Middle frontal gyrus (tissue), 1 donor: ENCODE data around the gene FBXO39.
"Not testable (repeated sequence)": the region's sequence is repeated elsewhere in the genome, so short reads cannot be mapped to it uniquely, and the experiment has no call there.

Experiments used
- DNase-seq: peaks from one replicate; pipeline ENCODE4 v3.0.0-alpha.2; 2015; ENCODE audit warnings: low spot score; ENCODE audit errors: extremely low spot score

The FBXO39 gene

GRCh38 chr17:6789146-6789545 is 13.1 kb downstream of the FBXO39 start:
- DNase-seq, result no peak

DNA sequence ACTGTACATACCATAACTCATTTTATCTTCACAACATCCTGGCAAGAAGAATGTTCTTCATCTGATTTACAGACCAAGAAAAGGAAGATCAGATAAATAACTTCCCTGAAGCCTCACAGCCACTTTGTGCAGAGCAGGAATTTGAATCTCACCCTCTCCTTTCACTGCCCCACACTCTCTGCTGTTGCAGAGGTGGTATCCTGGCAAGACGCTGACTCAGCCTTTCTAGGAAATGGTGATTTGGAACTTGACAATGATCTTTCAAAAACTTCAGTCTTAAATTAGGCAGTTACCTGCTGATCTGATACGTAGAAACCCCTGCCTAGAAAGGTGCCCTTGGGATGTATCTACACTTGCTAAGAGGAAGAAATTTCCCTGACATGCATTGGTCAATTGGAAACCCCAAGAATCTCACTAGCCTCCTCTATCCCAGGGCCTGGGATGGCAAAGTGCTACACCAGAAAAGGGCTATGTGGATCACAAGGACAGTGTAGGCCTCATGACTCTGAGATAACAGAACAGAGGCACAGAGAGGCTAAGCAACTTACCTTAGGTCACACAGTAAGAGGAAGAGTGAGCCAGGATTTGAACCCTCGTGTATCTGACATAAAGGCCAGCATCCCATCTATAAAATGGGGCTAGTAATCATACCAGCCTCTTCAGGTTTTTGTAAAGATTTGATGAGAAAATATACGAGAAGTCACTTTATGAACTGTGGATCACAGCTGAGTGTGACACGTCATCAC is 17.9 kb downstream of the FBXO39 start:
- DNase-seq, result no peak

- no peak for DNase-seq
Measured at GRCh38 chr17:6796017-6796886, 20.2 kb downstream of the FBXO39 start.

- no peak for DNase-seq
Measured at GRCh38 chr17:6796887-6797490, 21.0 kb downstream of the FBXO39 start.

DNA sequence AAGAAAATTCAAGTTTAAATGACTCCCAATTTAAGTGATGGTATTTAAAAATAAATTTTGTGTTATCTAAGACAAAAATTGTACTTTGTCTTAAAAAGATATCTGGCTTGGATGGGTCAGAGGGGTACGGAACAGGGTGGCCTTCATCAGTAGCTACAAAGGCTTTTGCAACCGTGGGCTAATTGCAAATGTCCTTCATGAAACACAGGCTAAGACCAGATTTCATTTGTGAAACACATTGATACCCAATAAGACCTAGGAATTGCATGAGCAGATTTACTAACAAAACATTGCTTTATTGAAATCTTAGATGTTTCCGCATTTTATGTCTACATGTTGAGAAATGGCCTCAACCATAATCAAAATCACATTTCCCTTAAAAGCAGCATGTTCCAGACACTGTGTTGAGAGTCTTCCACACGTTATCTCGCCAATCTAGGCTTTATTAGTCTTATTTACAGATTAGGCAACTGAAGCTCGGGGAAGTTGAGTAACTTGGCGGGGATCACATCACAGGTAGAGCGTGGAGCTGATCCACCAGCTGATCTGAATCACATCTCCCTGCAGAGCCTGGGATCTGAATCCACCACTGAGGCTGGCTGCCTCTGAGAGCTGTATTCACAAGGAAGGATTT is 21.8 kb downstream of the FBXO39 start:
- no peak for DNase-seq

DNA sequence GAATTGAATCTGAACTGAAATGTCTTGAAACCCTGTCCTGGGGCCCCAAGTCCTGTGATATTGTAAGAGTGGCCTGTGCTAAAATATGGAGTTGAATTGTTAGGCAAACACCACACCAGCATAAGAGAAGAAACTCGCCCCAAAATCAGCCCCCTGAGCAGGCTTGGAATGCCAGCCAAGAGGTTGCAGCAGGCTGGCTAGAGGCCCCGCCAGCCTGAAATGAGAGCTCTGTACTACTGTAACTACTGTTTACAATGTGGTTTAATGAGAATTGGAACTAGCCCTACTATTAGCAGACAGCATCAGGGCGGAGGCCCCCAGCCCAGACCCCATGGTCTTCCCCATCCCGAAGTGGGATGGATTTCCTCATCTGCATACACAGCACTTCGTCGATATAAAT is 23.7 kb downstream of the FBXO39 start:
- DNase-seq, result no peak

DNA sequence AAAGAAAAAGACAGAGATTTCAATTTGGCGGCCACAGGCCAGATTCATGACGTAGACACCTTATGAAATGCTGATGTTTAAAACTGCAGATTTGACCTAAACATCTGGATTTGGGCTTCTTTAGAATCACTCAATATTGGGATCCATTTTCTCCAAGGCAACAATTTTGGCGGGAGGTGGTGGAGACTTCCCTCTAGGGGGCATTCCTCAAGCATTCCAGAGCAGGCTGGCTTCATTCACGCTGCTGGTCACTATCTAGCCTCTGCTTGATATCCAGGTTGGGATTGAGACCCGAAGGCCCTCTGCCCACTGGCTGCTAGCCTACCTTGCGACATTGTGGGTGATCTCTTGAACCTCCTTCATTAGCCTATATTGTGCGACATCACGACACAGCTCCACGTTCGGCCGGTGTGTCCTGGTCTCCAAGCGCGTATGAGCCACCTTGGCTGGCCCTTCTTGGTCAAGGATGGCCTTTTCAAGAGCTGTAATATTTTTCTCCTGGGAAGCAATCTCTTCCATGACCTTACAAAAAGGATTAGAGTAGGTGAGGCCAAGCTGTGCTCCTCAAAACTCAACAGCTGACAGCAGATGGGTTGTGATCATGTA is 24.5 kb downstream of the FBXO39 start:
- DNase-seq, result no peak

DNA sequence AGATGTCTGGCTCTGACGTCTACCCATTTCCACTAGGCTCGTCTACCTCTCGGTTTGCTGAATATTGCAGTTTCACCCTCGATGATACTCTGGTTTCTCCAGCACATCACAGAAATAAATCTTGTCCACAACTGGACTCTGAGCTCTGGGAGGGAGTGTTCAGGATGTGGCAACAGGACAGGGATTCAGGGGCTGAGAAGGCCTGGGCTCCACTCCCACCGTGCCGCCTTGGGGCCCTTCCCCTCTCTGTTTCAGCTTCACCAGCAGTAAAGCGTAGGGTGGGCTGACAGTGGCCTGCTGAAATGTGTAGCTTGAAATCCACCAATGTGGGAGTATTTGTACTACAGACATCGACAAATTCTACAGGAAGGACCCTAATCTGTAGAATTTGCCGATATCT is 35.5 kb downstream of the FBXO39 start:
- DNase-seq, result no peak

DNA sequence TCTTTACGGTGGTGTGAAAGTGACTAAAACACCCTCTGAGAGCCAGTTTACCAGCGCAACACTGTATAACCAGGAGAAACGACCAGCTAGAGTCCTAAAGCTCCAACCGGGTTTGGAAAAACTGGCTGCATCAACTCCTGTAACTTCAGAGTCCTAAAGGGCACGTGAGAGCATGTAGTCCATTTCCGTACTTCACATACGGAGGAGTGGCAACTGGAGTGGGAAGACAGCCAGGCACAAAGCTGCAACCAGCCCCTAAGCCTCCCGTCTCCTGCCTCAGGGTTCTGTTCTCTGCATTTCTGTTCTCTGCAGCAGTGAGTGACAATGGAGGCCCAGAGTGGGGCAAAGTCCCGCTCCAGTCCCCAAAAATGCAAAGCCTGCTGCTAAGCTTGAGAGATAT is 36.3 kb downstream of the FBXO39 start:
- DNase-seq, result no peak

GRCh38 chr17:6815775-6816174 is 39.8 kb downstream of the FBXO39 start:
- DNase-seq, result no peak

DNA sequence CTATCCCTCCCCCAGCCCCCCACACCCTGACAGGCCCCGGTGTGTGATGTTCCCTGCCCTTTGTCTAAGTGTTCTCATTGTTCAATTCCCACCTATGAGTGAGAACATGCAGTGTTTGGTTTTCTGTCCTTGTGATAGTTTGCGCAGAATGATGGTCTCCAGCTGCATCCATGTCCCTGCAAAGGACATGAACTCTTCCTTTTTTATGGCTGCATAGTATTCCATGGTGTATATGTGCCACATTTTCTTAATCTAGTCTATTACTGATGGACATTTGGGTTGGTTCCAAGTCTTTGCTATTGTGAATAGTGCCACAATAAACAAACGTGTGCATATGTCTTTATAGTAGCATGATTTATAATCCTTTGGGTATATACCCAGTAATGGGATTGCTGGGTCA is 40.4 kb downstream of the FBXO39 start:
- not testable (repeated sequence) for DNase-seq

GRCh38 chr17:6818938-6819337 is 42.9 kb downstream of the FBXO39 start:
- DNase-seq, result no peak

GRCh38 chr17:6823011-6823442 is 47.0 kb downstream of the FBXO39 start:
- no peak for DNase-seq

GRCh38 chr17:6830383-6830986 is 54.5 kb downstream of the FBXO39 start:
- DNase-seq, result no peak

- DNase-seq, result peak; percentile 50
Measured at GRCh38 chr17:6831661-6832263, 55.7 kb downstream of the FBXO39 start, which contains the start of gene TEKT1. TSS of gene TEKT1 (minus strand) at chr17:6831729. CDS start at chr17:6830376, 1,353 bp downstream.
